A673 (cell line): ENCODE data around the gene UQCRC2.

Experiments
- EZH2 ChIP-seq: fragments of 200-600 bp; sonication (generic); IDR thresholded peaks from 2 replicates; pipeline ENCODE4 v1.6.1; 2017; ENCODE audit warnings: borderline replicate concordance, low read depth, mild to moderate bottlenecking, mixed read lengths, antibody characterized with exemption, low read length; ENCODE audit not compliant: poor library complexity, severe bottlenecking
- TF ChIP-seq, protein P1 (sequence below): fragments of 300-800, 200-600 bp; sonication (generic); conservative IDR thresholded peaks from 2 replicates; pipeline ENCODE4 v1.5.1; 2017; ENCODE audit warnings: low read depth, mild to moderate bottlenecking, antibody characterized with exemption, low read length, moderate library complexity, mixed read lengths

- TF ChIP-seq, protein P1, sequence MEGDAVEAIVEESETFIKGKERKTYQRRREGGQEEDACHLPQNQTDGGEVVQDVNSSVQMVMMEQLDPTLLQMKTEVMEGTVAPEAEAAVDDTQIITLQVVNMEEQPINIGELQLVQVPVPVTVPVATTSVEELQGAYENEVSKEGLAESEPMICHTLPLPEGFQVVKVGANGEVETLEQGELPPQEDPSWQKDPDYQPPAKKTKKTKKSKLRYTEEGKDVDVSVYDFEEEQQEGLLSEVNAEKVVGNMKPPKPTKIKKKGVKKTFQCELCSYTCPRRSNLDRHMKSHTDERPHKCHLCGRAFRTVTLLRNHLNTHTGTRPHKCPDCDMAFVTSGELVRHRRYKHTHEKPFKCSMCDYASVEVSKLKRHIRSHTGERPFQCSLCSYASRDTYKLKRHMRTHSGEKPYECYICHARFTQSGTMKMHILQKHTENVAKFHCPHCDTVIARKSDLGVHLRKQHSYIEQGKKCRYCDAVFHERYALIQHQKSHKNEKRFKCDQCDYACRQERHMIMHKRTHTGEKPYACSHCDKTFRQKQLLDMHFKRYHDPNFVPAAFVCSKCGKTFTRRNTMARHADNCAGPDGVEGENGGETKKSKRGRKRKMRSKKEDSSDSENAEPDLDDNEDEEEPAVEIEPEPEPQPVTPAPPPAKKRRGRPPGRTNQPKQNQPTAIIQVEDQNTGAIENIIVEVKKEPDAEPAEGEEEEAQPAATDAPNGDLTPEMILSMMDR: no peak
- no peak for TF ChIP-seq EZH2
These were observed 945 bp upstream of the UQCRC2 start for GRCh38 chr16:21952040-21952792.
